HEK293T (cell line): Measurements from ENCODE around the gene KIAA1671.
"Not testable (repeated sequence)": the region's sequence is repeated elsewhere in the genome, so short reads cannot be mapped to it uniquely, and the experiment has no call there.

Source experiments
- CTCF ChIA-PET: fragments of 350-600 bp; formaldehyde crosslinking; extraction: SDS; loops from one replicate; lab custom pipeline; 2021; ENCODE audit warnings: antibody characterized with exemption, inconsistent platforms; lab: Yijun Ruan, JAX
- POLR2A ChIA-PET: fragments of 350-600 bp; formaldehyde crosslinking; extraction: SDS; loops from one replicate; lab custom pipeline; 2020; ENCODE audit warnings: antibody characterized with exemption, inconsistent platforms; lab: Yijun Ruan, JAX
- DNase-seq: peaks from one replicate; pipeline ENCODE4 v3.0.0; 2012; ENCODE audit warnings: mixed read lengths; ENCODE audit errors: extremely low spot score
- ARNT ChIP-seq: fragments of 450-650 bp; IDR thresholded peaks from 2 replicates; pipeline ENCODE4 v1.6.1; 2017; ENCODE audit warnings: mild to moderate bottlenecking
- BHLHE40 ChIP-seq: fragments of 450-650 bp; IDR thresholded peaks from 2 replicates; pipeline ENCODE4 v1.6.1; 2016; ENCODE audit warnings: mild to moderate bottlenecking, moderate library complexity, borderline replicate concordance
- CTBP1 ChIP-seq: fragments of 450-650 bp; IDR thresholded peaks from 2 replicates; pipeline ENCODE4 v1.6.1; 2016; ENCODE audit warnings: borderline replicate concordance
- ELF4 ChIP-seq: fragments of 450-650 bp; IDR thresholded peaks from 2 replicates; pipeline ENCODE4 v1.6.1; 2017; ENCODE audit warnings: antibody characterized with exemption
- FOXA1 ChIP-seq: fragments of 450-650 bp; IDR thresholded peaks from 2 replicates; pipeline ENCODE4 v1.6.1; 2016; ENCODE audit warnings: mild to moderate bottlenecking
- FOXK2 ChIP-seq: fragments of 450-650 bp; IDR thresholded peaks from 2 replicates; pipeline ENCODE4 v1.6.1; 2016; ENCODE audit warnings: mild to moderate bottlenecking
- FOXM1 ChIP-seq: fragments of 450-650 bp; IDR thresholded peaks from 2 replicates; pipeline ENCODE4 v1.6.1; 2017; ENCODE audit warnings: mild to moderate bottlenecking, borderline replicate concordance
- HDGF ChIP-seq: fragments of 450-650 bp; IDR thresholded peaks from 2 replicates; pipeline ENCODE4 v1.6.1; 2017; ENCODE audit warnings: antibody characterized with exemption, borderline replicate concordance
- L3MBTL2 ChIP-seq: fragments of 450-650 bp; conservative IDR thresholded peaks from 2 replicates; pipeline ENCODE4 v1.6.1; 2016; ENCODE audit warnings: mild to moderate bottlenecking
- LEF1 ChIP-seq: fragments of 450-650 bp; IDR thresholded peaks from 2 replicates; pipeline ENCODE4 v1.6.1; 2017; ENCODE audit warnings: mild to moderate bottlenecking, borderline replicate concordance
- NFRKB ChIP-seq: fragments of 450-650 bp; IDR thresholded peaks from 2 replicates; pipeline ENCODE4 v1.6.1; 2016; ENCODE audit warnings: mild to moderate bottlenecking, moderate library complexity
- PKNOX1 ChIP-seq: fragments of 450-650 bp; IDR thresholded peaks from 2 replicates; pipeline ENCODE4 v1.6.1; 2016
- SP1 ChIP-seq: fragments of 450-650 bp; IDR thresholded peaks from 2 replicates; pipeline ENCODE4 v1.6.1; 2017
- SUZ12 ChIP-seq: fragments of 450-650 bp; IDR thresholded peaks from 2 replicates; pipeline ENCODE4 v1.6.1; 2016; ENCODE audit warnings: mild to moderate bottlenecking
- TARDBP ChIP-seq: fragments of 450-650 bp; IDR thresholded peaks from 2 replicates; pipeline ENCODE4 v1.6.1; 2016
- ZNF384 ChIP-seq: fragments of 450-650 bp; IDR thresholded peaks from 2 replicates; pipeline ENCODE4 v1.6.1; 2016

Gene KIAA1671

DNA sequence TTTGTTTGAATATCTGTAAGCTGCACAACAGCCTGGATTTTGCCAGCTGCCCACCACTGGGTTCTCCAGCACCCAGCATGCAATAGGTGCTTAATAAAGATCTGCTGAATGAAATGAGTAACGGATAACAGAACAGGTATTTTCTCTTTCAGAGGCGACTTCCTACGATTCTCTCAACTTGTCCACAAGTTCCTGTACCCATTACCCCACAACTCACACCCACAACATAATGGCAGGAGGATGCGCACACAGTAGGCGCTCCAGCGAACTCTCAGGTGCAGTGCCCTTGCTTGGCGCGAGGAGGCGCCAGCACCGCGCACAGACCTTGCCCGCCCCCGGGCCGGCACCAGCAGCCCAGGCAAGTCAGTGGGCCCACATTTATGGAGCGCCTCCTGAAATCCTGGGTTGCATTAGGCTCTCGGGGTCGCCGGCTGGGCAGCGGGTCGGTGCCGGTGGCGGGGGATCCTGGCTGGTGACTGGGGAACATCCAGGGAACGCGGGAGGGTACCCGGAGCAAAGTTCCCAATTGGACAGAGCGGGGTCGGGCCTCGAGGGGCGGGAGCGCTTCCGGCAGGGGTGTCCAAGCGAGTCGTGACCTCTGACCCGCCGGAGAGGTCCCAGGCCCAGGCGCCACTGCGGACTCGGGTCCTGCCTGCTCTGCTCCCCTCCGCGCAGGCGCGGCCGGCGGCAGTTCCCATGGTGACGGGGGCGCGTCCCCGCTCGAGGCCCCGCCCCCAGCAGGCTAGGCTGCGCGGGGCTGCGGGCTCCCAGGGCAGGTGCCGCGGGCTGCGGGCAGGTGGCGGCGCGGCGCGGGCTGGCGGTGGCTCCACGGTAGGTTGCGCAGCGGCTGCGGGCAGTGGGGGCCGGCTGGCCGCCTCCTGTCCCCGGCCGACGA lies at the start of gene KIAA1671:
Gene KIAA1671, plus strand, starts transcription at position 775 of the 895 bp plus-strand sequence. CDS start 75,284 bp downstream, outside the sequence.
- no peak for TF ChIP-seq ZNF384
- TF ChIP-seq LEF1: peak; percentile 83; the same call in 1 of the 2 replicates
- TF ChIP-seq L3MBTL2: no peak
- peak; percentile 54; the same call in 1 of the 2 replicates for TF ChIP-seq FOXM1
- peak; percentile 99 for DNase-seq
- ChIA-PET CTCF (interaction anchor here (1.3 to 2.0 kb wide), 2 partner anchors 97 to 99 kb away, joined by 3 to 6 read pairs; no protein-coding TSS in a partner anchor), POLR2A (interaction anchor here (1.0 kb wide), 2 partner anchors 44 to 96 kb away, joined by 3 to 4 read pairs; no protein-coding TSS in a partner anchor)

DNA sequence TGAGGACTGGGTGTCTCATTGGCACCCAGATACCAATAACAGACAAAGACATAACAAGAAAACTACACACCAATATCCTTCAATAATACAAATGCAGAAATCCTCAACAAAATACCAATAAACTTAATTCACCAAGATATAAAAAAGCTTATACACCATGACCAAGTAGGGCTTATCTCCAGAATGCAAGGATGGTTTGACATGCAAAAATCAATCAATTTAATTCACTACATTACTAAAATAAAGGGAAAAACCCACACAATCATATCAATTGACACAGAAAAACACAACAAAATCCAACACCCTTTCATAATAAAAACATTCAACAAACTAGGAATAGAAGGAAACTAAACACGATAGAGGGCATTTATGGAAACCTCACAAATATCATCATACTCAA lies 46.6 kb upstream of the KIAA1671 start:
- CTCF ChIA-PET: no interaction called here
- DNase-seq: no peak
- POLR2A ChIA-PET: no interaction called here
- no peak for TF ChIP-seq CTBP1
- 0 out of 2 replicates have a peak, but pooled peaks have one; percentile 10 for TF ChIP-seq PKNOX1

GRCh38 chr22:24907101-24907500 lies 45.4 kb upstream of the KIAA1671 start:
- DNase-seq, CTCF ChIA-PET, POLR2A ChIA-PET: not testable (repeated sequence)

DNA sequence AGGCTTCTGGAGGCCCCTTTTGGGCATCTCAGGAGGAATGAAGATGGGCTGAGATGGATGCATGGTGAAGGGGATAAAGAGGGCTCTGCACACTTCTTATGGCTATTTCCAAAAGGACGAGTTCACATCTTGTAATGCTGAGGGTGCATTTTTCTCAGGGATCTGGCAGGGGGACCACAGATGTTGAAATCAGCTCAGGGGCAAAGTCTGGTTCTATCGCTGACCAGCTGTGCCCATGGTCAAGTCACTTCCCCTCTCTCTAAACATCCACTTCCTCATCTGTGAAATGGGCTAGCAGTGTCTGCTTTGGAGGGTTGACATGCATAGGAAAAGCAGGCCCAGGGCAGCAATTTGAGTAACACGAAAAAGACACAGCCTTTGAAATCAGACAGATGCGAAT lies 32.5 kb upstream of the KIAA1671 start:
- ChIA-PET POLR2A (no interaction called here), CTCF (no interaction called here)
- DNase-seq: no peak
- TF ChIP-seq PKNOX1 (no peak), TARDBP (no peak), ELF4 (no peak), FOXK2 (no peak), HDGF (no peak), SP1 (no peak), ZNF384 (no peak), ARNT (no peak), NFRKB (no peak), FOXA1 (no peak)

DNA sequence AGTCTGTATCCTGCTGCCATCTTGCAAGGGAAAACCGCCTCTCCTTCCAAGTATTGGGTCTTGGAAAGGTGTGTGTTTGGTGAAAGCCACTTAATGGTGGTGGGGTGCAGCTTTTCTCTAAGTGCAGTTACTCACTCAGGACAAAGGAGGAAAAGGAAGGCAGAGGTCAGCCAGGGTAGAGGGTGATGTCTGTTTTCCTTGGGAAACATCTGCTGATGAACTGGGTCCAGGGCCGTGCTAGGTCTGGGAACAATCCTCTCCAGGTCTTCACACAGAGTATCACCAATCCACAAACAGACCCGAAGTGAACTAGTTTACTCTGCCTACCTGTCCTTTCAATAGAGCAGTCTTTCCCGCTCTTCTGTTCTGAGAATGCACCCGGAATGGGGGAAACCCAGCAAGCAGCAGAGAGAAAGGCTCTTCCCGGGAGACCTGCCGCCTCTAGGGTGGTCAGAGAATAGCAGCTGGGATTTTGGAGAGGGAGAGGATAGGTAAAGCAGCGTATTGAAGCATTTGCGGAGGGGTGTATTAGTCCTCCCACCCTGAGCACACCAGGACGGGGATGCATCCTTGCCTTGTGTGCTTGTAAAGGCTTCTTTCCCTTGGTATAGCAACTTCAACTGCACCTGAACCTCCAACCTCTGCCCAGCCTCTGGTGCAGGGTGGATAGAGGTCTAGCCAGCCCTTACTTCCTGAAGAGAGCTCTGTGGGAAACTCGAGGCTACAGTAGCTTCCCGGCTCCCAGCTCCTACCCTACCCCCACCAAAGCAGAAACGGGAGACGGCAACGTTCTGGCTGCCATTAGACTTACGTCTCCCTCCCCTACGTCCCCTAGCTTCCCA lies 26.7 kb upstream of the KIAA1671 start:
- no peak for TF ChIP-seq ARNT
- TF ChIP-seq FOXA1: no peak
- TF ChIP-seq HDGF: no peak
- TF ChIP-seq LEF1: no peak
- TF ChIP-seq PKNOX1: no peak
- no peak for TF ChIP-seq SUZ12
- TF ChIP-seq ELF4: no peak
- TF ChIP-seq TARDBP: no peak
- no peak for TF ChIP-seq FOXM1
- no peak for TF ChIP-seq FOXK2
- no peak for TF ChIP-seq ZNF384
- no peak for TF ChIP-seq NFRKB
- TF ChIP-seq CTBP1: no peak
- no peak for TF ChIP-seq BHLHE40
- TF ChIP-seq L3MBTL2: no peak
- TF ChIP-seq SP1: no peak
- POLR2A ChIA-PET: no interaction called here
- CTCF ChIA-PET: interaction anchor here (0.8 to 1.2 kb wide), 3 partner anchors 13 to 154 kb away, joined by 3 to 5 read pairs (median 3); no protein-coding TSS in a partner anchor
- no peak for DNase-seq

DNA sequence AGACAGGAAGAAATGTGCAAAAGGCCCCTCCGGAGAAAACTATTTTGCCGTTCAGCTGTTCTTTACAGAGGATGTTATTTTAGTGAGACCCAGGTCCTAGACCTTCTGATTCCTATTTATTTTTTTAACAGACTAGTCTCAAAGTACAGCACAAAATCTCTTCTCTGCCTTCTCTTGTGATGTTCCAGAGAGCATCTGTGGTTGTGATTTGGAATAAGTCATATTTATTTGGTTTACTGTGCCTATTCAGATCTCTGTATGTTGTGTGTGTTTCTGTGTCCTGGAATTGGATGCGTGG lies 26.1 kb upstream of the KIAA1671 start:
- DNase-seq: no peak
- CTCF ChIA-PET: interaction anchor here (0.8 to 1.2 kb wide), 2 partner anchors 131 to 154 kb away, joined by 3 to 4 read pairs; no protein-coding TSS in a partner anchor
- POLR2A ChIA-PET: no interaction called here
- TF ChIP-seq FOXA1: no peak
- TF ChIP-seq BHLHE40: no peak
